T-helper 2 cell treated with Interferon-gamma antibody and Interleukin-4, amounts not matched to agents 100 ng/mL and 5 ng/mL, for 36 hours (primary cell): ENCODE measurements around the gene ZNG1B. TPM values are rescaled to one million over a fixed set of nuclear protein-coding genes. Genes with fewer than 3 reads are reported as not detected.
"Not testable (repeated sequence)": the region's sequence is repeated elsewhere in the genome, so short reads cannot be mapped to it uniquely, and the experiment has no call there.

ENCODE experiments used
- intact Hi-C: fragments of 100-400 bp; cut with micrococcal nuclease; formaldehyde crosslinking; loops from one replicate; pipeline ENCODE4 v1.15.1; 2023
- total RNA-seq: library from RNA; stranded (reverse); gene quantifications from 2 replicates; pipeline ENCODE4 v1.2.3, GENCODE V29; 2022

The ZNG1B gene
- total RNA-seq, result 36.0 and 36.5 TPM in 2 replicates

- intact Hi-C loops, result not testable (repeated sequence)
These were observed at the start of gene ZNG1B for GRCh38 chr2:113437508-113438465. Gene ZNG1B, plus strand, starts transcription at chr2:113437691. Its CDS starts 178 bp downstream, at chr2:113437869.

DNA sequence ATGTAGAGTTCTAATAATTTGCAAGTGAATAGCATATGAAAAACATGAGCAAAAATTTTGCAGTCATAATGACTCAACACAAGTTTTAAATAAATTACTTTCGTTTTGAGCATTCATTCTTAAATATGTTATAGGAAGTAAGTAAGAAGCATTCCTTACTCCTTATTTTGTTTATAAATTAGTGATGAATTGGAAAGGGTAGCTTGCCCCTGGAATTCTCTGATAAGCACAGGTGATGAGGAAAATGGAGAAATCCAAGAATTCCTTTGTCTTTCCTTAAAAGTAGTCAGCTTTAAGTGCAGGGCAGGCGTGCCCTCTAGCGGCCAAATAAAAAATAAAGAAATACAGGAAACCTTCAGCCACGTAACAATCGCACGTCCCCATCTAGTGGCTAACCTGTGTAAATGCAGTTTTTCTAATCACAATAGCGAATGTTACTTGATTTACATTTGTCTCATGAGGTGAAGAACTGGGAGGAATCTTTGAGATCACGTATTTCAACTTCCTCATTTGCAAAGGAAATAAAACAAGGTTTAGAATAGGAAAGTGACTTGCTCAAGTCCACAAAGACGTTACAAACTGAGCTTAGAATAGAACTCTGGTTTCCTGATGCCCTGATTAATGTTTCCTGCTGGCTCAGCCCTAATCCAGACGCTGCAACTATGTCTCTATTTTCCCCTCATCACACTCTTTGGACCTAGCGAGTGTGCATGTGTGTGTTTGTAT lies 47.2 kb upstream of the ZNG1B start:
- intact Hi-C loops, result loop anchor here (5.0 kb wide), 3 partner anchors 143 to 253 kb away; no protein-coding TSS in a partner anchor

- intact Hi-C loops, result loop anchor here (5.0 kb wide), 3 partner anchors 144 to 254 kb away; no protein-coding TSS in a partner anchor
These were observed 46.4 kb upstream of the ZNG1B start for GRCh38 chr2:113391073-113391472.

DNA sequence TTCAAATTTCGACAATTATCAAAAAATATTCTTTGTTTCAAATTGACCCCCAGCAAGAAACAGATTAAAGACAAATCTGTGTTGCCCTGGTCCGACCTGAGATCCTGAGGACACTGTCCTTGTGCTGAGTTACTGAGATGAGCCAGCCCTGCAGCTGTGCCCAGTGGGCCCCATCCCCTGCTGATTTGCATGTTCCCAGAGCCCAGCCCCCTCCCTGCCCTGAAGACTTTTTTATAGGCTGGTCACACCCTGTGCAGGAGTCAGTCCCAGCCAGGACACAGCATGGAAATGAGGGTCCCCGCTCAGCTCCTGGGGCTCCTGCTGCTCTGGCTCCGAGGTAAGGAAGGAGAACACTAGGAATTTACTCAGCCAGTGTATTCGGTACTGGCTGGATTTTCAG lies 31.4 kb upstream of the ZNG1B start:
- intact Hi-C loops, result no loop called here

- intact Hi-C loops, result no loop called here
These were observed 29.9 kb upstream of the ZNG1B start for GRCh38 chr2:113407446-113408099.

DNA sequence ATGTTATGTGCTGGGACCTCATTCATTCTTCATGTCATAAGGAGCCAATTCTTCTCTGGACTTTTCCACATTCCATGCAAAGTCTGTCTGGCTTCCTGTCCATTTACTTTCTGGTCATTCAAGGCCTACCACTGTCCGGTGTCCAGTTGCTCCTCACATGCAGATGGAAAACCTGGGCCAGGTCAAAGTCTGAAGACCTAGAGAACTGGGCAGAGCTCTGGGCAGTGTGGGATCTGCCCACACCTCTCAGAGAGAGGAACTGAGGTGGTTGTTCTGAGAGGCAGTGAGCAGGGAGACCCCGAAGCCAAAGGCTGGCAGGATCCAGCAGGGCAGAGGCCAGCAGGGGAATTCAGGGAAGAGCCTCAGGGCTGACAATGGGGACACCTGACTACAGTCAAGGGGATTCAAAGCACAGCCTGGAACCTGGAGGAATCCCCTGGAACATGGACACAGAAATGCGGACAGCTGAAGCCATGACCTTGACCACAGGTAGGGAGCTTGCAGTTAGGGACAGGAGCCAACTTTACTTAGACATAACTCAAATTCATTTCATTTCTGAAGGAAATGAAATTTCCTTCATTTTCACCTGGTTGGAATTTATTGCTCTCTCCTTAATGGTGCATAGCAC lies 25.7 kb upstream of the ZNG1B start:
- intact Hi-C loops, result not testable (repeated sequence)

GRCh38 chr2:113412774-113413173 lies 24.7 kb upstream of the ZNG1B start:
- intact Hi-C loops, result not testable (repeated sequence)

- intact Hi-C loops, result not testable (repeated sequence)
These were observed 5.7 kb upstream of the ZNG1B start for GRCh38 chr2:113431773-113432172.

GRCh38 chr2:113433468-113433867 lies 4.0 kb upstream of the ZNG1B start:
- intact Hi-C loops, result not testable (repeated sequence)

GRCh38 chr2:113465770-113466169 lies 28.3 kb downstream of the ZNG1B start:
- intact Hi-C loops, result not testable (repeated sequence)

DNA sequence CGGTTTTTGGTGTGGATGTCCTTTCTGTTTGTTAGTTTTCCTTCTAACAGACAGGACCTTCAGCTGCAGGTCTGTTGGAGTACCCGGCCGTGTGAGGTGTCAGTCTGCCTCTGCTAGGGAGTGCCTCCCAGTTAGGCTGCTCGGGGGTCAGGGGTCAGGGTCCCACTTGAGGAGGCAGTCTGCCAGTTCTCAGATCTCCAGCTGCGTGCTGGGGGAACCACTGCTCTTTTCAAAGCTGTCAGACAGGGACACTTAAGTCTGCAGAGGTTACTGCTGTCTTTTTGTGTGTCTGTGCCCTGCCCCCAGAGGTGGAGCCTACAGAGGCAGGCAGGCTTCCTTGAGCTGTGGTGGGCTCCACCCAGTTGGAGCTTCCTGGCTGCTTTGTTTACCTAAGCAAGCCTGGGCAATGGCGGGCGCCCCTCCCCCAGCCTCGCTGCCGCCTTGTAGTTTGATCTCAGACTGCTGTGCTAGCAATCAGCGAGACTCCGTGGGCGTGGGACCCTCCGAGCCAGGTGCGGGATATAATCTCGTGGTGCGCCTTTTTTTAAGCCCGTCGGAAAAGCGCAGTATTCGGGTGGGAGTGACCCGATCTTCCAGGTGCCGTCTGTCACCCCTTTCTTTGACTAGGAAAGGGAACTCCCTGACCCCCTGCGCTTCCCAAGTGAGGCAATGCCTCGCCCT lies 39.3 kb downstream of the ZNG1B start:
- intact Hi-C loops, result not testable (repeated sequence)

- intact Hi-C loops, result not testable (repeated sequence)
These were observed 59.0 kb downstream of the ZNG1B start for GRCh38 chr2:113496527-113496926.

DNA sequence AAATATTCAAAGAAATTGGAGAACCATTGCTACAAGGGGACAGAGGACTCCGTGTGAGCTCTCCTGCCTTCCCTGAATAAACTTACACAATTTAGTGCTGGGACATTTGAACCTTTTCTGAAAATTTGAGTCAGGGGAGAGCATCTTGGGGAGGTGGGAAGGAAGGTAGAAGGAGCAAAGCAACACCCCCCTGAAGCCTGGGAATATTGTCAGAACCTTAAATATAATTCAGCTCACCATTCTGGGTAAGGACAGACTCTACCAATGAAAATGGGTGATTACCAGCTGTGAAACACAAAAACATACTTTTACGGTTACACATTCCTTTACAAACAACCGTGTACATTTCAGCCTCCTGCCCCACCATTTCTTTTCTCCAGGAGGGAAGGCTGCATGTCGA lies 60.9 kb downstream of the ZNG1B start, which contains the start of gene FOXD4L1:
TSS of gene FOXD4L1 (plus strand) at position 301 of the 400 bp plus-strand sequence. CDS start 592 bp downstream, outside the sequence.
- intact Hi-C loops, result not testable (repeated sequence)

DNA sequence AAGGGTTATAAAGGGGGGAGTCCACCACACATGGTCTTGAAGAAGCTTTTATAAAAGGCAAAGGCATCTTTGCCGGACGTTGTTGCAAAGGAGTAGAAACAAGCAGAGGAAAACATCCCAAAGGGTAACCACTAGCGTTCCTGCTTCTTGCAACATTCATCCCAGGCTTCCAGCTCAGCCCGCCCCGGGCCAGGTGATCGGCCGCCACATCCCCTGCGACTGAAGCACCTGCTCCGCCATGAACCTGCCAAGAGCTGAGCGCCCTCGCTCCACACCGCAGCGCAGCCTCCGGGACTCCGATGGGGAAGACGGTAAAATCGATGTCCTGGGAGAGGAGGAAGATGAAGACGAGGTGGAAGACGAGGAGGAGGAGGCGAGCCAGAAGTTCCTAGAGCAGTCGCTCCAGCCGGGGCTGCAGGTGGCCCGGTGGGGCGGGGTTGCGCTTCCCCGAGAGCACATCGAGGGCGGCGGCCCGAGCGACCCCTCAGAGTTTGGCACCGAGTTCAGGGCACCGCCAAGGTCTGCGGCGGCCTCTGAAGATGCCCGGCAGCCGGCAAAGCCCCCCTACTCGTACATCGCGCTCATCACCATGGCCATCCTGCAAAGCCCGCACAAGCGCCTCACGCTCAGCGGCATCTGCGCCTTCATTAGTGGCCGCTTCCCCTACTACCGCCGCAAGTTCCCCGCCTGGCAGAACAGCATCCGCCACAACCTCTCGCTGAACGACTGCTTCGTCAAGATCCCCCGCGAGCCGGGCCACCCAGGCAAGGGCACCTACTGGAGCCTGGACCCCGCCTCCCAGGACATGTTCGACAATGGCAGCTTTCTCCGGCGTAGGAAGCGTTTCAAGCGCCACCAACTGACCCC lies 61.8 kb downstream of the ZNG1B start:
- intact Hi-C loops, result not testable (repeated sequence)

- intact Hi-C loops, result not testable (repeated sequence)
These were observed 62.6 kb downstream of the ZNG1B start for GRCh38 chr2:113499886-113500722.

DNA sequence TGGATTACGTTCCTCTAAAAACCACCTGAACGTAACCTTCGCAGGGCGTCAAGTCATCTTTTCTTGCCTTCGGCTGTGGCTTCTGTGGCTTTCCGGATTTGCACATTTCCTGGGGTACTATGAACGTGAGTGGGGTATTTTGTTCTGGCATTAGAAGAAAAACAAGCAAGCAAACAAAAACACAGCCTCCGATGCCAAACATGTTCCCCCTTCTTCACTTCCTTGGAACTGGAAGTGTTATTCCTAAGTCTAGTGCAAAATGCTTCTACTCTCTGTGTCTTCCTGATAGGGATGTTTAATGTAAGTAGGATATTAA lies 63.2 kb downstream of the ZNG1B start:
- intact Hi-C loops, result not testable (repeated sequence)

- intact Hi-C loops, result not testable (repeated sequence)
These were observed 65.0 kb downstream of the ZNG1B start for GRCh38 chr2:113502216-113503093.
